HG02870 (cell line): ENCODE data around the gene SERPINB7.
"Not testable (repeated sequence)": the region's sequence is repeated elsewhere in the genome, so short reads cannot be mapped to it uniquely, and the experiment has no call there.

Source experiments
- ATAC-seq: cut with Tn5 transposase; IDR thresholded peaks from one replicate; pipeline ENCODE4 v1.9.1; 2021; ENCODE audit warnings: mild to moderate bottlenecking, moderate library complexity; ENCODE audit not compliant: unreplicated experiment

Gene SERPINB7, protein sequence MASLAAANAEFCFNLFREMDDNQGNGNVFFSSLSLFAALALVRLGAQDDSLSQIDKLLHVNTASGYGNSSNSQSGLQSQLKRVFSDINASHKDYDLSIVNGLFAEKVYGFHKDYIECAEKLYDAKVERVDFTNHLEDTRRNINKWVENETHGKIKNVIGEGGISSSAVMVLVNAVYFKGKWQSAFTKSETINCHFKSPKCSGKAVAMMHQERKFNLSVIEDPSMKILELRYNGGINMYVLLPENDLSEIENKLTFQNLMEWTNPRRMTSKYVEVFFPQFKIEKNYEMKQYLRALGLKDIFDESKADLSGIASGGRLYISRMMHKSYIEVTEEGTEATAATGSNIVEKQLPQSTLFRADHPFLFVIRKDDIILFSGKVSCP

DNA sequence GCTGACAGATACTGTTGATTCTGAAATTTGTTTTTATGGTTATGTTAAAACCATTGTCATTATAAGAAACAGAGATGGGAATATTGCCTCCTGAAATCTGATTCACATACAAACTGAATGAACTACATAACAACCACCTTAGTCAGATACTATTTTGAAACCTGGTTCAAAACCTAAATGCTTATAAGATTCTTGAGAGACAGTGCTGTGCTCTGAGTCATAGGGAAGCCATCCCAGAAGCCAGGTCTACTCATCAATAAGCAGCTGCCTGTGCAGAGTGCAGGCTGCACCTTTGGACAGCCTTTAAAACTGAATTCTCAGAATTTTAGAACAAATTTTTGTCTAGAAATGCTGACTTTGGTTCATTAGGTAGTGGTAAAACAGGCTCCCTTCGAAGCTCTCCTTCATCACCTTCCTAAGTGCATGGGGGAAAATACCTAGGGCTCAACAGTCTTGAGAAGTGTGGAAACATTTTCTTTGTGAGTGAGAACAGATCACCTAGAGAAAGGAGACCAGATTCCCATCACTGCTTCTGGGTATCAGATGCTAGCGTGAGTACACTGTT, at the start of gene SERPINB7:
SERPINB7 (plus strand) TSS at position 253 of the 565 bp plus-strand sequence. CDS start 6,955 bp downstream, outside the sequence.
- ATAC-seq: no peak

DNA sequence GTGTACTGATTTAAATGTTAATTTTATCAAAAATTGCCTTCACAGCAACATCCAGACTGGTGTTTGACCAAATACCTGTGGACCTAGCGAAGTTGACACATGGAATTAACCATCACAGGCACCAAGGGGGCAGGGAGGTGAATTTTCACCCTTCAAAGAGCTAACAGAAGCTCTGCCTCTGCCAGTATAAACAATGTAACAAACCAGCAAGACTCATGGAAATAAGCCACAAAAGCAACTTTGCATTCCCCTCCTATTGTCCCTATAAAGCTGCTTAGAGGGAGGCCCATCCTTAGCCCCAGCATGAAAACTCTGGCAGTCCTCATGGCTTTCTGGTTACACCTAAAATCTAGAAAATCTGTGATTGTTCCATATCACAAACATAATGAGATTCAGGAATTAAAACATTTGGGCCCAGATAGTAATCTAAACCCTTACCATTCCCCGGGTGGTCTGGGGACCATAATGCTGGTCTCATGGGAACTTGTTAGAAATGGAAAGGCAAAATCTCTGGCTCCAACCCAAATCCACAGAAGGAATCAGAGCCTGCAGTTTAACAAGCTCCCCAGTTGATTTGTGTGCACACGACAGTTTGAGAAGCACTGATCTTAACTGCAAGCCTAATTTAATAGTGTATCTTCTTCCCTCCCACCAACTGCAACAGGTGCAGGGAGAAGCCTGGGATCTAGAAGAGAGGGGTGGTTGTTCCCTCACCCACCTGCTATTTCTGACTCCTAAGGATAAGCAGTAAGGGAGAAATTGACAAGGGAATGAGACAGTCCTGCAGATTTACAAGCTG, 49.3 kb upstream of the SERPINB7 start:
- ATAC-seq: no peak

GRCh38 chr18:63730773-63731172, 44.4 kb upstream of the SERPINB7 start:
- ATAC-seq: no peak

GRCh38 chr18:63731215-63731614, 44.0 kb upstream of the SERPINB7 start:
- ATAC-seq: no peak

DNA sequence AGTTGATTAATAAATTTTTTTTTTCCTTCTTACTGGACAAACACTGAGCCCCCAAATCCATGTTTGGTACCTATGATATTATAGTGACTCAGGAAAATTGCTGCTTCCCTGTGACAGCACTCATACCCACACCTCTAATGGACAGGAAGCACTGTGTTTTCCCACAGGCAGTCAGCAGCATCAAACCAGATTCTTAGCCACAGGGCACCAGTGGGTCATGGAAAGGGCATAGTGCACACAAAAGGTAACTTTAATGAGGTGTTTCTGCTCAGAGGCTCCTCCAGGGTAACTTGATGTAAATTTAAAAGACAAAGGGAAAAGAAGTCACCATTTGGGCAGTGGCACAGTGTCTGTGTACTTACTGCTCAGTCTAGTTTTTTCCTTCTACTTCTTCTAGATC, 38.3 kb upstream of the SERPINB7 start:
- ATAC-seq: no peak

- ATAC-seq: no peak
Measured at GRCh38 chr18:63741769-63742168, 33.4 kb upstream of the SERPINB7 start.

- ATAC-seq: no peak
Measured at GRCh38 chr18:63747006-63747405, 28.2 kb upstream of the SERPINB7 start.

- no peak for ATAC-seq
Measured at GRCh38 chr18:63749489-63749888, 25.7 kb upstream of the SERPINB7 start.

DNA sequence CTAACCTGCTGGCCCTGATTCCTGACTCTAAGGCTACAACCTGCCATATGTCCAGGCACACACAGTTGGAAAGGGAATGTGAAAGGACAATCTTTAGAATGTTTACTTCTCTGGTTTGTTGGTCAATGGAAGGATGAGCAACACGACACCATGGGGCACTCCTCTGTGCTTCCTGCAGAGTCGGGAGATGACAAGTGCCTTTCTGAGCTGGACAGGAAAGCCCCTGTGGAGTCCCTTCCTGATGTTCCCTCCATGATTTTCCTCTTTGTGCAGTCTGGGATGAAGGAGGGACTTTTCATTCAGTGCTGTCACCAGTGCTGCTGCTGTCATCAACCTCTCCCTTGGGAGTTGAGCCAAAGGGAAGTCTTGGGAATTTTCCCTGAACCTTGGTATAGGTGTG, 22.6 kb upstream of the SERPINB7 start:
- ATAC-seq: no peak

DNA sequence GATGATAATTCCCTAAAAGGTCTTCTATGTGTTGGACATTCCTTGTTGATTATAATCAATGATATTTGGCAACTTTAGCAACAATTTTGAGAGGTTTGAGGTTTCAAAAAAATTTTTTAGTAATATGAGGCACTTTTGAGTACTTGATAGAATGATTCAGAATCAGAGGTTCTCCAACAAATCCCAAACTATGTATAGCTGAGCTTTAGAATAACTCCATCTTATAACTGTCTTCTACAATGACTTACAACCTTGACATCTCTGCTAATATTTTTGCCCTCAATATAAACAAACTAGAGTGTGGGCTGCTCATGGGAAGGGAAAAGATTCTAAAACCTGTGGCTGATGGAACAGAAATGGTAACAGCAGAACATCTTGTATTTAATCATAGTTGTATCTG, 21.5 kb upstream of the SERPINB7 start:
- ATAC-seq: no peak

GRCh38 chr18:63757541-63757940, 17.7 kb upstream of the SERPINB7 start:
- no peak for ATAC-seq

DNA sequence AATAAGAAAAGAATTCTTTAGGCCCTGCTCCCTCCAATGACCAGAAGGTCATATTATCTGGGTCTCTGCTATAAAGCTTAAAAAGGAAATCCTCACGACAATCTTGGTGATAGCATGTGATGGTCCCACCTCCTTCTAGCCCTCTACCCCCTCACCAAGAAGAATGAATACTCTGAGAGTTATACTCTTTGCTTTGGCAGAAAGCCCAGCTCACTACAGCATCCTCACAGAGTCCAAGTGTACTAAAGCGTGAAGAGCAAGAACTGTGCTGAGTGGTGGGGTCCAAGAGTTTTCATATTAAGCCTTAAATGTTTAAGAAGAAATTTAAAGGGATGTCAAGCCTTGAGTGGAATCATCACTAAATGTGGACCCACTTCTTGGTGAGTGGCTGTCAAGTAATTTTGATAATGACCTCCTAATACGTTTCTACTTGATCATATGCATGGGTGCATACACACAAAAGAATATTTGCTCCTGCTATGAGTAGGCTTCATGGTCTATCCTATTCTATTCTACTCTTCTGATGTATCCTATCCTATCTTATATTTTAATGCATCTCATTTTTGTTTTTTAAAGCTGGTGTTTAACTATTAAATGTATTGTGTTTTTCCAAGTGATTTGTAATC, 16.5 kb upstream of the SERPINB7 start:
- no peak for ATAC-seq

GRCh38 chr18:63759786-63760185, 15.4 kb upstream of the SERPINB7 start:
- ATAC-seq: not testable (repeated sequence)

- ATAC-seq: no peak
Measured at GRCh38 chr18:63762518-63762917, 12.7 kb upstream of the SERPINB7 start.

DNA sequence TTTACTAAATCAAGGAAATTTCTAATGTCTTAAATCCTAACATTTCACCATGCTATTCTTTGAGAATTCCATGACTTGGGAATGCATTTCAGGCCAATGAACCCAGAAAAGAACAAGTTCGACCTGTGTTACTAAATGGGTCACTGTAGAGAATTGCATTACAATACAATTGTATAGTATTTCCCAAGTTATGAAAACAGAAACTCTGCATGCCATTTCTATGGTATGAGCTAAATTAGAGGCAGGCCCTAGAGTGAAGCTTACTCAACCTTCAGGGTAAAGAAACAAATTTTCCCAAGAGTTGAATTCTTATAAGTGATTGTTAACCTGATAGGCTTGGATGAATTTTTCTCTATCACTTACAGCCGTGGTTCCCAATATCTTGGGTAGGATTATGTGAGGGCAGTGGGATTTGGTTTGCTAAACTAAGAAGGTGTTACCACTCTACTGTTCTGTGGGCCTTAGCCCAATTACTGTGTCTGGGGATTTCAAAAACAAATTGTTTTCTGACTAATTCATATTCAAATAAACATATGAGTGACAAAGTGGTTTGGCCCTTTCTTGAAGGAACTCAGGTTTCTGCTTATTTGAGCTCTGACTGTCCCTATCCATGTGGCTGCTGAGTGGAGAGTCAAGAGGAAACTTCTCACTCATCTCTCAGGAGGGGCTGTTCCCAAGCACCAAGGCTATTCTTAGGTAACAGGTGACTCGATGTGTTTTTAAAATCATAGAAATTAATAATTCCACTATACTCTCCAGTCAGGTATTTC, 11.2 kb upstream of the SERPINB7 start:
- ATAC-seq: no peak

DNA sequence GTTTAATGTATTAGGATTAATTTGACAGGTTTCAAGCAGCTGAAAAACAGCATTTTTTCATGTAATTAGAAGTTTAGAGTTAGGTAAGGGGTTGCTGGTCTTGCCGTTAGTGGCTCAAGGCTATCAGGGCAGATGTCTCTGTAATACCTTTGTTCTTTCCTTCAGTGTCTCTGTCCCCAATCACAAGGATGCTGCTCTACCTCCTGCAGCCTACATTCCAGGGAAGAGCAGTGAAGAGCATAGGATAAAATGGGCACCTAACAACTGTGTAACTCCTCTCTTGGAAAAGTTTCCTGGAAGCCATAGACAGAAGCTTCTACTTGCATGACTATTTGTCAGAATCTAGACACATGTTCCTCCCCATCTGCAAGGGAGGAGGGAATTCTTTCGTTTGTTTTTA, 9.4 kb upstream of the SERPINB7 start:
- ATAC-seq: no peak

DNA sequence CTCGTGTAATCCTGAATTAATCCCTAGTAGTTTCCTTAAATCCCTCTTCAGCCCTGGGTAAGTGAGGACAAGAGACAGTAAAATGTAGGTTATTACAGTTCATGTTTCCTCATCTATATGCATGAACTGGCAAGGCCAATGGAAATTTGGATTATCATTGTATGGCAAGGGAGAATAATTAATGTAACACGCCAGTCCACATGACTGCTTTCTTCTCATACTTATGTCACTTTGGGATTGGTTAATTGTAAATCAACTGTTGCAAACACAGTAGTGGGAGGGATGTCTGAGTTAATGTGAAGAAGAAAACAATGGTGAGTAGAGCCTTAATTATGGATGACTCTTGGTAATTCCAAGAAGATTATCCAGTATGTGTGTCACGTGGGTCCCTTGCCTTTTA, 1.7 kb upstream of the SERPINB7 start:
- no peak for ATAC-seq

- no peak for ATAC-seq
Measured at GRCh38 chr18:63774511-63774910, 707 bp upstream of the SERPINB7 start.

DNA sequence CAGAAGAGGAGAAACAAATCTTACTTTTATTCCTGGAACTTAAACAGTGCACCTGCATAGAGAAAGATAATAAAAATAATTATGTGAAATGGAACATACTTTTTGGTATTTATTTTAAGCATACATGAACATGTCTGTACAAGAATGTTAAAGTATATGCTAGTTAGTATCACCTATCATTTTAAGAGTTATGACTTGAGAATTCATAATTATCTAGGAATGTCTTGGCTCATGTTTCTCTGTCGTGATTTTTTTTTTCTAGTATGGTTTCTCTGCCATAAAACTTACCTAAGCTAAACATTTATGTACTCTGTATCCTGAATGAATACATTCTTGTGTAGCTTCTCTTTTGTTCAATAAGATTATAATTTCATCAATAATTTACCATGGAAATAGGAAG, 4.2 kb downstream of the SERPINB7 start:
- no peak for ATAC-seq

DNA sequence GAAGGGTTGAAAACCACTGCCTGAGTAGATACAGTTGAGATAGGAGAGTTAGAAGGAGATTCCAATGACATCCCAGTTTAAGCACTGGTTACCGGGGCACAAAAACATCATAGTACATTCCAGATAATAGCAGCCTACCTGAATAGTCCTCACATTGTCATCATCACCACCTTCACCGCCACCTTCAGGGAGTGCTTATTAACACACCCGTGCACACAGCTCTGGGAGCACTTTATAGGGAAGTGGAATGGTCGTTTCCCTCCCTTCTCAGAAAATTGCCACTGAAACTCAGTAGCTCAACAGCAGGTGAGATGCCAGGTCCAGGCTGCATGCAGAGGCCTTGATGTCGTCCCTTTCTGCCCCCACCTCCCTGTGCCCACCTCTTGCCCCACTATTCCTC, 8.2 kb downstream of the SERPINB7 start:
- no peak for ATAC-seq
